ENCODE measurements around the gene RAPGEF5. TPM values are rescaled to one million over a fixed set of nuclear protein-coding genes. Genes with fewer than 3 reads are reported as not detected.

The RAPGEF5 gene
- total RNA-seq, 1 donor from 2014 or later: 5.8 TPM

- no peak for DNase-seq (ENCODE audit: low read depth)
- FAIRE-seq: no peak
- TF ChIP-seq CTCF (IDR thresholded peaks at IDR 0.05; ENCODE audit: insufficient read depth, low read length, severe bottlenecking): no peak
- no peak overlapping the region for H3K4me3 ChIP-seq (ENCODE audit: low read depth, low read length)
- no peaks in the 10 kb centered on the region for H3K27me3 ChIP-seq (ENCODE audit: control insufficient read depth, insufficient read depth, low read length)
- no peaks in the 10 kb centered on the region for H3K36me3 ChIP-seq (ENCODE audit: control insufficient read depth, insufficient read depth, low read length)
These were observed 29.9 kb upstream of the RAPGEF5 start for GRCh38 chr7:22386865-22387264.

- H3K27me3 ChIP-seq (ENCODE audit: control insufficient read depth, insufficient read depth, low read length): no peaks in the 10 kb centered on the region
- no peaks in the 10 kb centered on the region for H3K36me3 ChIP-seq (ENCODE audit: control insufficient read depth, insufficient read depth, low read length)
- FAIRE-seq: no peak
- TF ChIP-seq CTCF (IDR thresholded peaks at IDR 0.05; ENCODE audit: insufficient read depth, low read length, severe bottlenecking): no peak
- no peak for DNase-seq (ENCODE audit: low read depth)
- H3K4me3 ChIP-seq (ENCODE audit: low read depth, low read length): no peak overlapping the region
These were observed 29.4 kb upstream of the RAPGEF5 start for GRCh38 chr7:22386206-22386858.

GRCh38 chr7:22385326-22385725 lies 28.4 kb upstream of the RAPGEF5 start:
- no peak for TF ChIP-seq CTCF (IDR thresholded peaks at IDR 0.05; ENCODE audit: insufficient read depth, low read length, severe bottlenecking)
- no peak overlapping the region for H3K4me3 ChIP-seq (ENCODE audit: low read depth, low read length)
- DNase-seq (ENCODE audit: low read depth): no peak
- H3K36me3 ChIP-seq (ENCODE audit: control insufficient read depth, insufficient read depth, low read length): no peaks in the 10 kb centered on the region
- FAIRE-seq: no peak
- no peaks in the 10 kb centered on the region for H3K27me3 ChIP-seq (ENCODE audit: control insufficient read depth, insufficient read depth, low read length)

- Histone ChIP-seq H3K27me3 (ENCODE audit: control insufficient read depth, insufficient read depth, low read length) (no peaks in the 10 kb centered on the region), H3K36me3 (ENCODE audit: control insufficient read depth, insufficient read depth, low read length) (no peaks in the 10 kb centered on the region), H3K4me3 (ENCODE audit: low read depth, low read length) (no peak overlapping the region)
- FAIRE-seq (no peak), DNase-seq (ENCODE audit: low read depth) (no peak)
- TF ChIP-seq CTCF (IDR thresholded peaks at IDR 0.05; ENCODE audit: insufficient read depth, low read length, severe bottlenecking): no peak
These were observed 23.4 kb upstream of the RAPGEF5 start for GRCh38 chr7:22380333-22380732.

- Histone ChIP-seq H3K36me3 (ENCODE audit: control insufficient read depth, insufficient read depth, low read length) (no peaks in the 10 kb centered on the region), H3K4me3 (ENCODE audit: low read depth, low read length) (no peak overlapping the region), H3K27me3 (ENCODE audit: control insufficient read depth, insufficient read depth, low read length) (no peaks in the 10 kb centered on the region)
- TF ChIP-seq CTCF (IDR thresholded peaks at IDR 0.05; ENCODE audit: insufficient read depth, low read length, severe bottlenecking): no peak
- no peak for DNase-seq (ENCODE audit: low read depth)
- FAIRE-seq: no peak
These were observed 21.4 kb upstream of the RAPGEF5 start for GRCh38 chr7:22378199-22378980.

Measured in bronchial epithelial cell (primary cell).